ENCODE data around the gene C19orf33. TPM values are rescaled to one million over a fixed set of nuclear protein-coding genes. Genes with fewer than 3 reads are reported as not detected.

The C19orf33 gene
- total RNA-seq, 1 experiment from 2014 or later, result not detected

- ChIA-PET POLR2A (ENCODE audit: low non-redundant PET) (no interaction called here), CTCF (no interaction called here)
- Histone ChIP-seq H3K36me3 (ENCODE audit: insufficient read depth, low read length, poor library complexity, severe bottlenecking) (no peaks in the 10 kb centered on the region), H3K27ac (ENCODE audit: low read depth, low read length, poor library complexity, severe bottlenecking) (no peak overlapping the region), H3K9me3 (ENCODE audit: low read depth, low read length, poor library complexity, severe bottlenecking) (no peaks in the 10 kb centered on the region), H3K4me1 (ENCODE audit: insufficient read depth, low read length, poor library complexity, severe bottlenecking) (no peaks in the 10 kb centered on the region), H3K27me3 (replicated peaks; ENCODE audit: insufficient read depth, low read depth, low read length, poor library complexity) (no peaks in the 10 kb centered on the region), H3K4me3 (ENCODE audit: low read depth, low read length, poor library complexity, severe bottlenecking) (no peak overlapping the region)
- no TSS peak for BruUV-seq (replicated peaks)
- TF ChIP-seq CTCF (conservative IDR thresholded peaks at IDR 0.05; ENCODE audit: low read depth, low read length) (no peak), EZH2 (IDR thresholded peaks at IDR 0.05; ENCODE audit: borderline replicate concordance, low read depth, low read length, poor library complexity, severe bottlenecking) (no peak)
- intact Hi-C loops (cut with micrococcal nuclease; ENCODE audit: unreplicated experiment), result no loop called here
- DNase-seq (ENCODE audit: low spot score), result no peak
Measured at GRCh38 chr19:38340927-38341326, 36.9 kb downstream of the C19orf33 start.

- H3K27me3 ChIP-seq (replicated peaks; ENCODE audit: insufficient read depth, low read depth, low read length, poor library complexity), result no peaks in the 10 kb centered on the region
- no peak overlapping the region for H3K27ac ChIP-seq (ENCODE audit: low read depth, low read length, poor library complexity, severe bottlenecking)
- H3K4me3 ChIP-seq (ENCODE audit: low read depth, low read length, poor library complexity, severe bottlenecking), result no peak overlapping the region
- TF ChIP-seq EZH2 (IDR thresholded peaks at IDR 0.05; ENCODE audit: borderline replicate concordance, low read depth, low read length, poor library complexity, severe bottlenecking) (no peak), CTCF (conservative IDR thresholded peaks at IDR 0.05; ENCODE audit: low read depth, low read length) (no peak)
- intact Hi-C loops (cut with micrococcal nuclease; ENCODE audit: unreplicated experiment), result no loop called here
- CTCF ChIA-PET, result no interaction called here
- POLR2A ChIA-PET (ENCODE audit: low non-redundant PET), result no interaction called here
- DNase-seq (ENCODE audit: low spot score), result no peak
- BruUV-seq (replicated peaks), result no TSS peak
- H3K36me3 ChIP-seq (ENCODE audit: insufficient read depth, low read length, poor library complexity, severe bottlenecking), result no peaks in the 10 kb centered on the region
- no peaks in the 10 kb centered on the region for H3K9me3 ChIP-seq (ENCODE audit: low read depth, low read length, poor library complexity, severe bottlenecking)
- H3K4me1 ChIP-seq (ENCODE audit: insufficient read depth, low read length, poor library complexity, severe bottlenecking), result no peaks in the 10 kb centered on the region
Measured at GRCh38 chr19:38346837-38347236, 42.8 kb downstream of the C19orf33 start.

GRCh38 chr19:38350883-38351282 is 46.8 kb downstream of the C19orf33 start:
- ChIA-PET CTCF (no interaction called here), POLR2A (ENCODE audit: low non-redundant PET) (no interaction called here)
- Histone ChIP-seq H3K4me1 (ENCODE audit: insufficient read depth, low read length, poor library complexity, severe bottlenecking) (no peaks in the 10 kb centered on the region), H3K27ac (ENCODE audit: low read depth, low read length, poor library complexity, severe bottlenecking) (no peak overlapping the region), H3K27me3 (replicated peaks; ENCODE audit: insufficient read depth, low read depth, low read length, poor library complexity) (no peaks in the 10 kb centered on the region), H3K36me3 (ENCODE audit: insufficient read depth, low read length, poor library complexity, severe bottlenecking) (no peaks in the 10 kb centered on the region), H3K4me3 (ENCODE audit: low read depth, low read length, poor library complexity, severe bottlenecking) (no peak overlapping the region), H3K9me3 (ENCODE audit: low read depth, low read length, poor library complexity, severe bottlenecking) (no peaks in the 10 kb centered on the region)
- no peak for DNase-seq (ENCODE audit: low spot score)
- TF ChIP-seq EZH2 (IDR thresholded peaks at IDR 0.05; ENCODE audit: borderline replicate concordance, low read depth, low read length, poor library complexity, severe bottlenecking), result no peak
- TF ChIP-seq CTCF (conservative IDR thresholded peaks at IDR 0.05; ENCODE audit: low read depth, low read length), result no peak
- no TSS peak for BruUV-seq (replicated peaks)
- intact Hi-C loops (cut with micrococcal nuclease; ENCODE audit: unreplicated experiment), result no loop called here

All from A673 (cell line).